Measurements from ENCODE around the gene STK25.

Gene STK25

DNA sequence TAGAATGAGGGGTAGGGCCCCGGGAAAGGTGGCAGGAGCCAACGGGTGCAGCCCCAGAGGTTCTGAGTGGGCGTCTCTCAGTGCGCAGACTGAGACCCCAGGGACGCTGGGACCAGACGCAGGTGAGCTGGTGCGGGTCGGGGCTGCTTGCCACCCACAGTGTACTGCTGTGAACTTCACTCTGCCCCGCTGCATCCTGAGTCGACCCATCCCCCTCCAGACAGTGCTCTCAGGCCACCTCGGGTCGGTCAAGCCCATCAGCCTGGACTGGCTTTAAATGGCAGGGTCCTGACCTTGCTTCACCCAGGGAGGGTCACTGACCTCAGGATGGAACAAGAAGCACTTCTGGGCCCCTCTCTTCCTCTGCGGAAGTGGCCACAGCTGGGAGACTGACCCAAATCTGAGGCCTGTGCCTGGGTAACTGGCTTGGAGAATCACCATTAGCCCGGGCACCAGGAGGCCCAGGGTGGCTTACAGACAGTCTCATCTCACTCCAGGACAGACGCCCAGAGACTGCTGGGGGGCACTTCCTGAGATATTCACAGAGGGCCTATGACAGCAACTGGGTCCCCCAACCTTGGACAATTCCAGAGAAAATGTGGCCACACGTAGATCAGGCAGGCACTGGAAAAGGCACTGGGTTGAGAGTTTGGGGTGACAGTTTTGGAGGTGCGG, 26.5 kb upstream of the STK25 start:
- H3K9me2 ChIP-seq (replicated peaks; ENCODE audit: insufficient read depth, low read length), result no peaks in the 10 kb centered on the region

DNA sequence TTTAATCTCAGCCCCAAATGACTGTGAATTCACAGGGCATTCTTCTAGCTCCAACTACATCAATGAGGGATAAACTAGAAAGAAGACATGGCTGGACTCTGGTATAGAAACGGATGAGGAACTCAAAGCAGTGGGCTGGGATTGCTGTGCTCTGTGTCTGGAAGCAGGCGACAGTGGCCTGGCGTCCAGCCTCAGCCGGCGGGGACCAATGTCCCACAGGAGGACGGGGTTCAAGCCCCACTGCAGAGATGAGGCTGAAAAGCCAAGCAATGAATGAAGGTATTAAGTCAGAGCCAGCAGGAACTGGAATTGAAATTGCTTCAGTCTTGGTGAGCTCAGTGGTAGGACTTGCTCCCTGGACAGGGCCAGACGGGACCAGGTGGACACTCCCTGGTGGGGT, 25.9 kb upstream of the STK25 start:
- Histone ChIP-seq H3K4me1 (ENCODE audit: low read length) (no peaks in the 10 kb centered on the region), H3K27ac (ENCODE audit: low read length) (no peak overlapping the region), H3K4me3 (ENCODE audit: low read length) (no peak overlapping the region), H3K9ac (ENCODE audit: low read length) (no peak overlapping the region), H3K9me3 (replicated peaks; ENCODE audit: insufficient read depth, low read length) (no peaks in the 10 kb centered on the region), H3K9me2 (replicated peaks; ENCODE audit: insufficient read depth, low read length) (no peaks in the 10 kb centered on the region), H4K20me1 (ENCODE audit: insufficient read depth, low read length) (no peaks in the 10 kb centered on the region), H3K79me2 (ENCODE audit: low read length) (no peaks in the 10 kb centered on the region), H2AFZ (ENCODE audit: low read length) (no peak overlapping the region), H3K4me2 (ENCODE audit: low read depth, low read length) (no peak overlapping the region), H3K27me3 (replicated peaks; ENCODE audit: insufficient read depth, low read length) (peaks cover 29% of the 10 kb centered on the region), H3F3A (ENCODE audit: insufficient read depth, low read length) (no peaks in the 10 kb centered on the region), H3K36me3 (replicated peaks; ENCODE audit: insufficient read depth, low read length) (no peaks in the 10 kb centered on the region)
- TF ChIP-seq EZH2 (optimal IDR thresholded peaks at IDR 0.05; ENCODE audit: low read depth, low read length) (no peak), EZH2phosphoT487 (IDR thresholded peaks at IDR 0.05; ENCODE audit: low read length) (no peak)
- TF ChIP-seq, protein P1, sequence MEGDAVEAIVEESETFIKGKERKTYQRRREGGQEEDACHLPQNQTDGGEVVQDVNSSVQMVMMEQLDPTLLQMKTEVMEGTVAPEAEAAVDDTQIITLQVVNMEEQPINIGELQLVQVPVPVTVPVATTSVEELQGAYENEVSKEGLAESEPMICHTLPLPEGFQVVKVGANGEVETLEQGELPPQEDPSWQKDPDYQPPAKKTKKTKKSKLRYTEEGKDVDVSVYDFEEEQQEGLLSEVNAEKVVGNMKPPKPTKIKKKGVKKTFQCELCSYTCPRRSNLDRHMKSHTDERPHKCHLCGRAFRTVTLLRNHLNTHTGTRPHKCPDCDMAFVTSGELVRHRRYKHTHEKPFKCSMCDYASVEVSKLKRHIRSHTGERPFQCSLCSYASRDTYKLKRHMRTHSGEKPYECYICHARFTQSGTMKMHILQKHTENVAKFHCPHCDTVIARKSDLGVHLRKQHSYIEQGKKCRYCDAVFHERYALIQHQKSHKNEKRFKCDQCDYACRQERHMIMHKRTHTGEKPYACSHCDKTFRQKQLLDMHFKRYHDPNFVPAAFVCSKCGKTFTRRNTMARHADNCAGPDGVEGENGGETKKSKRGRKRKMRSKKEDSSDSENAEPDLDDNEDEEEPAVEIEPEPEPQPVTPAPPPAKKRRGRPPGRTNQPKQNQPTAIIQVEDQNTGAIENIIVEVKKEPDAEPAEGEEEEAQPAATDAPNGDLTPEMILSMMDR (IDR thresholded peaks at IDR 0.05; ENCODE audit: low read length), result no peak
- DNase-seq, result no peak

More for the DNA sequence above, 26.5 kb upstream of the STK25 start:
- TF ChIP-seq, protein P1 (IDR thresholded peaks at IDR 0.05; ENCODE audit: low read length), result no peak
- no peak for TF ChIP-seq EZH2 (optimal IDR thresholded peaks at IDR 0.05; ENCODE audit: low read depth, low read length)
- no peak for TF ChIP-seq EZH2phosphoT487 (IDR thresholded peaks at IDR 0.05; ENCODE audit: low read length)
- Histone ChIP-seq H3K9me3 (replicated peaks; ENCODE audit: insufficient read depth, low read length) (no peaks in the 10 kb centered on the region), H3K36me3 (replicated peaks; ENCODE audit: insufficient read depth, low read length) (no peaks in the 10 kb centered on the region), H3F3A (ENCODE audit: insufficient read depth, low read length) (no peaks in the 10 kb centered on the region), H3K9ac (ENCODE audit: low read length) (no peak overlapping the region), H4K20me1 (ENCODE audit: insufficient read depth, low read length) (no peaks in the 10 kb centered on the region), H2AFZ (ENCODE audit: low read length) (no peak overlapping the region), H3K27me3 (replicated peaks; ENCODE audit: insufficient read depth, low read length) (peaks cover 29% of the 10 kb centered on the region), H3K4me3 (ENCODE audit: low read length) (no peak overlapping the region), H3K4me1 (ENCODE audit: low read length) (no peaks in the 10 kb centered on the region), H3K4me2 (ENCODE audit: low read depth, low read length) (no peak overlapping the region), H3K79me2 (ENCODE audit: low read length) (no peaks in the 10 kb centered on the region), H3K27ac (ENCODE audit: low read length) (no peak overlapping the region)
- DNase-seq, result no peak

DNA sequence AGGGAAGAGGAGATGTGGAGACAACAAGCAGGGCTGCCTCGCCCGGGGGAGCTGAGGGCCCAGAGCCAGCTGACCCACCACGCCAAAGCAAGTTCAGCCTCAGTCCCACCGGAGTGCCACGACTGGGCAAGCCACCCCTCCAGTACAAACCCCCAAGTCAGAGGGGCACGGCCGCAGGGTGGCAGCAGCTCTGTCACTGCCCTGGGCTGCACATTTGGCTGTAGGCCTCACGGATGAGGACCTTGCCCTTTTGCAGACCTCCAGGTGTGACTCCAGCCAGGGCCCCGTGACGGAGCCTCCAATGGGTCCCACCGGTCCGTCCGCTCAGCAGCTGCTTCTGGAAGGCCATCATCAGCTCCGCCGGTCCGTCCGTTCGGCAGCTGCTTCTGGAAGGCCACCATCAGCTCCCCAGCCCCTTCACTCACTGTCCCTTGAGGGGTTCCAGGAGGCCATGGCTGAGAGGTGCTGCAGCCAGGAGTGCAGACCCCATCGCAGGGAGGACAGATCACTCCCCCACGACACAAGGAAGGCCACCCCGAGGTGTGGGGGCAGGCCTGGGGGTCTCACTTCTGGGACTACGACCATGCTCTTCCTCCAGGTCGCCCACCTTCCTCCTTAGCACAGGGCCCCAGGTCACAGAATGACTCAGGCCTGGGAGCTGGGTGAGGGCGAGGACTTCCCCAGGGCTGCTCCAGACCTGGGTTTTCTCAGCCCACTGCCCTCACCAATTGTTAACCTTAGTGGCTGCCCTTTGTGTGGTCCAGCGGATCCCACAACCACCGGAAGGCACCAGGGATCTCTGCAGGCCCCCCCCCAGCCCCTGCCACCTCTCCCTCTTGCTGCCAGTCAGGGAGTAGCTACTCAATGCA, 24.6 kb upstream of the STK25 start:
- H3K9ac ChIP-seq (ENCODE audit: low read length), result no peak overlapping the region
- peaks cover 29% of the 10 kb centered on the region for H3K27me3 ChIP-seq (replicated peaks; ENCODE audit: insufficient read depth, low read length)
- no peaks in the 10 kb centered on the region for H3K79me2 ChIP-seq (ENCODE audit: low read length)
- TF ChIP-seq, protein P1 (IDR thresholded peaks at IDR 0.05; ENCODE audit: low read length), result no peak
- TF ChIP-seq EZH2phosphoT487 (IDR thresholded peaks at IDR 0.05; ENCODE audit: low read length), result no peak
- no peak for TF ChIP-seq EZH2 (optimal IDR thresholded peaks at IDR 0.05; ENCODE audit: low read depth, low read length)
- no peaks in the 10 kb centered on the region for H3K9me2 ChIP-seq (replicated peaks; ENCODE audit: insufficient read depth, low read length)
- no peaks in the 10 kb centered on the region for H4K20me1 ChIP-seq (ENCODE audit: insufficient read depth, low read length)
- H3K36me3 ChIP-seq (replicated peaks; ENCODE audit: insufficient read depth, low read length), result no peaks in the 10 kb centered on the region
- H3K4me2 ChIP-seq (ENCODE audit: low read depth, low read length), result no peak overlapping the region
- no peak overlapping the region for H3K27ac ChIP-seq (ENCODE audit: low read length)
- H3K9me3 ChIP-seq (replicated peaks; ENCODE audit: insufficient read depth, low read length), result no peaks in the 10 kb centered on the region
- H3K4me3 ChIP-seq (ENCODE audit: low read length), result no peak overlapping the region
- no peak for DNase-seq
- H3K4me1 ChIP-seq (ENCODE audit: low read length), result no peaks in the 10 kb centered on the region
- no peak overlapping the region for H2AFZ ChIP-seq (ENCODE audit: low read length)
- H3F3A ChIP-seq (ENCODE audit: insufficient read depth, low read length), result no peaks in the 10 kb centered on the region
